Stimulated activated naive CD8-positive, alpha-beta T cell treated with anti-CD3 and anti-CD28 coated beads, Interleukin-15, Interleukin-2, amounts not matched to agents 100 ng/mL and 50 ng/mL, for 24 hours (primary cell): ENCODE measurements around the gene ACBD5.
"Not testable (repeated sequence)": the region's sequence is repeated elsewhere in the genome, so short reads cannot be mapped to it uniquely, and the experiment has no call there.

Experiments used
- H3K27ac Mint-ChIP-seq: one replicate; pipeline ENCODE4 v1.8.0; 2021; ENCODE audit warnings: mild to moderate bottlenecking, mixed read lengths
- H3K27me3 Mint-ChIP-seq: one replicate; pipeline ENCODE4 v1.8.0; 2021; ENCODE audit warnings: mixed read lengths
- H3K36me3 Mint-ChIP-seq: one replicate; pipeline ENCODE4 v1.8.0; 2021; ENCODE audit warnings: low read depth, mixed read lengths
- H3K4me1 Mint-ChIP-seq: one replicate; pipeline ENCODE4 v1.8.0; 2021; ENCODE audit warnings: low read depth, mixed read lengths
- H3K4me3 Mint-ChIP-seq: one replicate; pipeline ENCODE4 v1.8.0; 2021; ENCODE audit warnings: mild to moderate bottlenecking, mixed read lengths
- H3K9me3 Mint-ChIP-seq: one replicate; pipeline ENCODE4 v1.8.0; 2021; ENCODE audit warnings: mixed read lengths

ACBD5 gene

GRCh38 chr10:27207350-27207749 is 33.2 kb downstream of the ACBD5 start:
- H3K27me3 Mint-ChIP-seq = no peaks in the 10 kb centered on the region
- H3K4me1 Mint-ChIP-seq = no peaks in the 10 kb centered on the region
- H3K9me3 Mint-ChIP-seq = no peaks in the 10 kb centered on the region
- peaks cover 44% of the 10 kb centered on the region for H3K36me3 Mint-ChIP-seq
- no peak overlapping the region for H3K27ac Mint-ChIP-seq
- no peak overlapping the region for H3K4me3 Mint-ChIP-seq

GRCh38 chr10:27203806-27204205 is 36.8 kb downstream of the ACBD5 start:
- H3K4me3 Mint-ChIP-seq = no peak overlapping the region

GRCh38 chr10:27197980-27198620 is 42.5 kb downstream of the ACBD5 start:
- no peak overlapping the region for H3K4me3 Mint-ChIP-seq
- H3K9me3 Mint-ChIP-seq = no peaks in the 10 kb centered on the region
- no peaks in the 10 kb centered on the region for H3K27me3 Mint-ChIP-seq
- peaks cover 15% of the 10 kb centered on the region for H3K36me3 Mint-ChIP-seq
- H3K4me1 Mint-ChIP-seq = no peaks in the 10 kb centered on the region
- no peak overlapping the region for H3K27ac Mint-ChIP-seq

More at GRCh38 chr10:27203806-27204205, 36.8 kb downstream of the ACBD5 start:
- H3K4me1 Mint-ChIP-seq = no peaks in the 10 kb centered on the region
- peaks cover 28% of the 10 kb centered on the region for H3K36me3 Mint-ChIP-seq
- no peaks in the 10 kb centered on the region for H3K27me3 Mint-ChIP-seq
- H3K27ac Mint-ChIP-seq = no peak overlapping the region
- H3K9me3 Mint-ChIP-seq = no peaks in the 10 kb centered on the region

GRCh38 chr10:27192284-27192683 is 48.3 kb downstream of the ACBD5 start:
- Mint-ChIP-seq H3K4me3 (no peak overlapping the region), H3K27me3 (no peaks in the 10 kb centered on the region), H3K27ac (no peak overlapping the region), H3K36me3 (peaks cover 13% of the 10 kb centered on the region), H3K4me1 (no peaks in the 10 kb centered on the region), H3K9me3 (no peaks in the 10 kb centered on the region)

- no peak overlapping the region for H3K27ac Mint-ChIP-seq
- H3K9me3 Mint-ChIP-seq = no peaks in the 10 kb centered on the region
- H3K36me3 Mint-ChIP-seq = peaks cover 27% of the 10 kb centered on the region
- H3K27me3 Mint-ChIP-seq = no peaks in the 10 kb centered on the region
- H3K4me3 Mint-ChIP-seq = no peak overlapping the region
- H3K4me1 Mint-ChIP-seq = no peaks in the 10 kb centered on the region
Observed at GRCh38 chr10:27190508-27190907, 50.1 kb downstream of the ACBD5 start.

GRCh38 chr10:27188897-27189296 is 51.7 kb downstream of the ACBD5 start:
- no peaks in the 10 kb centered on the region for H3K9me3 Mint-ChIP-seq
- no peaks in the 10 kb centered on the region for H3K27me3 Mint-ChIP-seq
- H3K4me3 Mint-ChIP-seq = no peak overlapping the region
- no peaks in the 10 kb centered on the region for H3K4me1 Mint-ChIP-seq
- H3K36me3 Mint-ChIP-seq = peaks cover 39% of the 10 kb centered on the region
- H3K27ac Mint-ChIP-seq = no peak overlapping the region

- no peaks in the 10 kb centered on the region for H3K27me3 Mint-ChIP-seq
- peaks cover 43% of the 10 kb centered on the region for H3K36me3 Mint-ChIP-seq
- no peaks in the 10 kb centered on the region for H3K4me1 Mint-ChIP-seq
- H3K4me3 Mint-ChIP-seq = no peak overlapping the region
- no peak overlapping the region for H3K27ac Mint-ChIP-seq
- no peaks in the 10 kb centered on the region for H3K9me3 Mint-ChIP-seq
Observed at GRCh38 chr10:27188259-27188658, 52.3 kb downstream of the ACBD5 start.

- no peaks in the 10 kb centered on the region for H3K9me3 Mint-ChIP-seq
- no peaks in the 10 kb centered on the region for H3K27me3 Mint-ChIP-seq
- H3K36me3 Mint-ChIP-seq = peaks cover 75% of the 10 kb centered on the region
- H3K27ac Mint-ChIP-seq = no peak overlapping the region
- H3K4me3 Mint-ChIP-seq = no peak overlapping the region
- peaks cover 11% of the 10 kb centered on the region for H3K4me1 Mint-ChIP-seq
Observed at GRCh38 chr10:27169849-27170248, 70.7 kb downstream of the ACBD5 start.

GRCh38 chr10:27158421-27158820 is 82.2 kb downstream of the ACBD5 start:
- H3K9me3 Mint-ChIP-seq = no peaks in the 10 kb centered on the region
- H3K36me3 Mint-ChIP-seq = peaks cover 53% of the 10 kb centered on the region
- H3K4me1 Mint-ChIP-seq = peaks cover 27% of the 10 kb centered on the region
- H3K27ac Mint-ChIP-seq = peak overlapping the region; percentile 41
- H3K4me3 Mint-ChIP-seq = no peak overlapping the region
- no peaks in the 10 kb centered on the region for H3K27me3 Mint-ChIP-seq

- Mint-ChIP-seq H3K27me3 (no peaks in the 10 kb centered on the region), H3K9me3 (no peaks in the 10 kb centered on the region), H3K36me3 (peaks cover 53% of the 10 kb centered on the region), H3K27ac (peak overlapping the region; percentile 85), H3K4me3 (peak overlapping the region; percentile 93), H3K4me1 (peaks cover 40% of the 10 kb centered on the region)
Observed at GRCh38 chr10:27157150-27157549, 83.4 kb downstream of the ACBD5 start.

- H3K27me3 Mint-ChIP-seq, H3K9me3 Mint-ChIP-seq: not testable (repeated sequence)
- Mint-ChIP-seq H3K27ac (peak overlapping the region; percentile 100), H3K4me1 (peaks cover 44% of the 10 kb centered on the region), H3K36me3 (peaks cover 51% of the 10 kb centered on the region), H3K4me3 (peak overlapping the region; percentile 93)
Observed at GRCh38 chr10:27156566-27156965, 84.0 kb downstream of the ACBD5 start.

GRCh38 chr10:27155066-27155754 is 85.4 kb downstream of the ACBD5 start, which contains the start of gene MASTL:
Gene MASTL, plus strand, starts transcription at chr10:27155352. Its CDS starts 75 bp downstream, at chr10:27155427.
- Mint-ChIP-seq H3K4me1 (peaks cover 57% of the 10 kb centered on the region), H3K27me3 (no peaks in the 10 kb centered on the region), H3K9me3 (no peaks in the 10 kb centered on the region), H3K36me3 (peaks cover 52% of the 10 kb centered on the region), H3K4me3 (peak within 1 kb of the TSS; percentile 93), H3K27ac (peak within 1 kb of the TSS; percentile 100)

- Mint-ChIP-seq H3K27ac (peak overlapping the region; percentile 100), H3K36me3 (peaks cover 54% of the 10 kb centered on the region), H3K4me3 (peak overlapping the region; percentile 93), H3K27me3 (no peaks in the 10 kb centered on the region), H3K4me1 (peaks cover 63% of the 10 kb centered on the region), H3K9me3 (no peaks in the 10 kb centered on the region)
Observed at GRCh38 chr10:27153845-27154193, 86.8 kb downstream of the ACBD5 start.

GRCh38 chr10:27153329-27153728 is 87.3 kb downstream of the ACBD5 start:
- H3K27ac Mint-ChIP-seq = peak overlapping the region; percentile 100
- H3K4me3 Mint-ChIP-seq = peak overlapping the region; percentile 93
- H3K9me3 Mint-ChIP-seq = no peaks in the 10 kb centered on the region
- peaks cover 59% of the 10 kb centered on the region for H3K4me1 Mint-ChIP-seq
- no peaks in the 10 kb centered on the region for H3K27me3 Mint-ChIP-seq
- H3K36me3 Mint-ChIP-seq = peaks cover 54% of the 10 kb centered on the region

GRCh38 chr10:27152687-27153086 is 87.9 kb downstream of the ACBD5 start:
- H3K27ac Mint-ChIP-seq = peak overlapping the region; percentile 100
- H3K36me3 Mint-ChIP-seq = peaks cover 52% of the 10 kb centered on the region
- H3K27me3 Mint-ChIP-seq = no peaks in the 10 kb centered on the region
- peaks cover 55% of the 10 kb centered on the region for H3K4me1 Mint-ChIP-seq
- H3K9me3 Mint-ChIP-seq = no peaks in the 10 kb centered on the region
- peak overlapping the region; percentile 93 for H3K4me3 Mint-ChIP-seq
